HCT116 (cell line): Measurements from ENCODE around the gene CDIP1.

Source experiments
- EZH2phosphoT487 ChIP-seq: fragments of 200-600 bp; IDR thresholded peaks from 2 replicates; pipeline ENCODE4 v1.6.1; 2018; ENCODE audit warnings: antibody characterized with exemption, borderline replicate concordance
- POLR2A ChIP-seq: IDR thresholded peaks from 2 replicates; pipeline ENCODE4 v1.7.0; 2011; ENCODE audit warnings: borderline replicate concordance; ENCODE audit not compliant: insufficient read depth, insufficient read length; ENCODE audit errors: extremely low read depth
- RAD21 ChIP-seq: IDR thresholded peaks from 2 replicates; pipeline ENCODE4 v1.6.1; 2012; ENCODE audit warnings: low read depth, mild to moderate bottlenecking
- TCF7L2 ChIP-seq: IDR thresholded peaks from 2 replicates; pipeline ENCODE4 v1.7.0; 2011; ENCODE audit warnings: borderline replicate concordance, inconsistent platforms; ENCODE audit not compliant: insufficient read depth, insufficient read length; ENCODE audit errors: extremely low read depth
- TF ChIP-seq, protein P1 (sequence below), 3 experiments: fragments of 200-600 bp in 1 of 3; sonication (generic) in 1 of 3; IDR thresholded peaks in 2 of 3; conservative IDR thresholded peaks in 1 of 3; 2 replicates each; pipeline ENCODE4 v1.5.1; 2012 to 2017; ENCODE audit warnings: low read depth in 2 of 3, low read length in 2 of 3, antibody characterized with exemption in 1 of 3, borderline replicate concordance in 1 of 3, control low read depth in 1 of 3, mild to moderate bottlenecking in 1 of 3, mixed read lengths in 1 of 3, mixed run types in 1 of 3, moderate library complexity in 1 of 3; ENCODE audit not compliant: insufficient read depth in 1 of 3
- TF ChIP-seq, protein P2 (sequence below): IDR thresholded peaks from 2 replicates; pipeline ENCODE4 v1.6.1; 2012; ENCODE audit warnings: low read depth

DNA sequence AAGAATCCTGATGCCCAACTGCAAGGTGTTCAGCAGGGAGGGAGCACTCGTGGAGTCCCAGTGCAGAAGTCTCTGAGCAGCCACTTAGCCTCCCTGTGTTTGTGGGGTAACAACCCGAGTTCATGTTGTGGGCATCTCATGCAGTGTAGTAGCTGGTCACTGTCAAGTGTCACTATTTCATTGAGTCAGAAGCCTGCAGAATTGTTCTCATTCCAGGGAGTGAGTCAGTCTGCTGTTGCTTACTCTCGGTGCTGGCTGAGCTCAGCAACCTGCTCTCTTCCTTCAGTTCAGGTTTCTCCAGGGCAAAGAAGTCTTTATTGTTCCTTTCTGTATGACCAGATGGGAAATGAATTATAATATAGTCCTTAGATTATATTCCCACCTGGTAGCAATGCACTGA is 38.3 kb downstream of the CDIP1 start:
- TF ChIP-seq TCF7L2 (no peak), POLR2A (no peak), EZH2phosphoT487 (no peak), RAD21 (no peak)
- TF ChIP-seq, protein P1, sequence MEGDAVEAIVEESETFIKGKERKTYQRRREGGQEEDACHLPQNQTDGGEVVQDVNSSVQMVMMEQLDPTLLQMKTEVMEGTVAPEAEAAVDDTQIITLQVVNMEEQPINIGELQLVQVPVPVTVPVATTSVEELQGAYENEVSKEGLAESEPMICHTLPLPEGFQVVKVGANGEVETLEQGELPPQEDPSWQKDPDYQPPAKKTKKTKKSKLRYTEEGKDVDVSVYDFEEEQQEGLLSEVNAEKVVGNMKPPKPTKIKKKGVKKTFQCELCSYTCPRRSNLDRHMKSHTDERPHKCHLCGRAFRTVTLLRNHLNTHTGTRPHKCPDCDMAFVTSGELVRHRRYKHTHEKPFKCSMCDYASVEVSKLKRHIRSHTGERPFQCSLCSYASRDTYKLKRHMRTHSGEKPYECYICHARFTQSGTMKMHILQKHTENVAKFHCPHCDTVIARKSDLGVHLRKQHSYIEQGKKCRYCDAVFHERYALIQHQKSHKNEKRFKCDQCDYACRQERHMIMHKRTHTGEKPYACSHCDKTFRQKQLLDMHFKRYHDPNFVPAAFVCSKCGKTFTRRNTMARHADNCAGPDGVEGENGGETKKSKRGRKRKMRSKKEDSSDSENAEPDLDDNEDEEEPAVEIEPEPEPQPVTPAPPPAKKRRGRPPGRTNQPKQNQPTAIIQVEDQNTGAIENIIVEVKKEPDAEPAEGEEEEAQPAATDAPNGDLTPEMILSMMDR (IDR thresholded peaks at IDR 0.05 in 2 of 3, conservative IDR thresholded peaks at IDR 0.05 in 1 of 3; ENCODE audit: borderline replicate concordance in 1 of 3, insufficient read depth in 1 of 3, low read depth in 2 of 3, low read length in 2 of 3) = no peak
- TF ChIP-seq, protein P2, sequence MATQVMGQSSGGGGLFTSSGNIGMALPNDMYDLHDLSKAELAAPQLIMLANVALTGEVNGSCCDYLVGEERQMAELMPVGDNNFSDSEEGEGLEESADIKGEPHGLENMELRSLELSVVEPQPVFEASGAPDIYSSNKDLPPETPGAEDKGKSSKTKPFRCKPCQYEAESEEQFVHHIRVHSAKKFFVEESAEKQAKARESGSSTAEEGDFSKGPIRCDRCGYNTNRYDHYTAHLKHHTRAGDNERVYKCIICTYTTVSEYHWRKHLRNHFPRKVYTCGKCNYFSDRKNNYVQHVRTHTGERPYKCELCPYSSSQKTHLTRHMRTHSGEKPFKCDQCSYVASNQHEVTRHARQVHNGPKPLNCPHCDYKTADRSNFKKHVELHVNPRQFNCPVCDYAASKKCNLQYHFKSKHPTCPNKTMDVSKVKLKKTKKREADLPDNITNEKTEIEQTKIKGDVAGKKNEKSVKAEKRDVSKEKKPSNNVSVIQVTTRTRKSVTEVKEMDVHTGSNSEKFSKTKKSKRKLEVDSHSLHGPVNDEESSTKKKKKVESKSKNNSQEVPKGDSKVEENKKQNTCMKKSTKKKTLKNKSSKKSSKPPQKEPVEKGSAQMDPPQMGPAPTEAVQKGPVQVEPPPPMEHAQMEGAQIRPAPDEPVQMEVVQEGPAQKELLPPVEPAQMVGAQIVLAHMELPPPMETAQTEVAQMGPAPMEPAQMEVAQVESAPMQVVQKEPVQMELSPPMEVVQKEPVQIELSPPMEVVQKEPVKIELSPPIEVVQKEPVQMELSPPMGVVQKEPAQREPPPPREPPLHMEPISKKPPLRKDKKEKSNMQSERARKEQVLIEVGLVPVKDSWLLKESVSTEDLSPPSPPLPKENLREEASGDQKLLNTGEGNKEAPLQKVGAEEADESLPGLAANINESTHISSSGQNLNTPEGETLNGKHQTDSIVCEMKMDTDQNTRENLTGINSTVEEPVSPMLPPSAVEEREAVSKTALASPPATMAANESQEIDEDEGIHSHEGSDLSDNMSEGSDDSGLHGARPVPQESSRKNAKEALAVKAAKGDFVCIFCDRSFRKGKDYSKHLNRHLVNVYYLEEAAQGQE = no peak
